A673 (cell line): ENCODE data around the gene CPE. TPM values are rescaled to one million over a fixed set of nuclear protein-coding genes. Genes with fewer than 3 reads are reported as not detected.

Experiments used
- BruUV-seq: library from RNA; stranded (reverse); fragments of 400-500 nt; replicated peaks from 2 replicates; lab custom pipeline; 2021; lab: Mats Ljungman, UMichigan
- CTCF ChIA-PET: fragments of 300-600 bp; sonication (Branson Sonifier 250); formaldehyde crosslinking; loops from one replicate; lab custom pipeline; 2022; ENCODE audit warnings: antibody characterized with exemption; lab: Charles Lee
- POLR2A ChIA-PET: fragments of 300-600 bp; sonication (Branson Sonifier 250); formaldehyde crosslinking; loops from one replicate; lab custom pipeline; 2022; ENCODE audit warnings: antibody characterized with exemption; ENCODE audit not compliant: low non-redundant PET; lab: Charles Lee
- DNase-seq: peaks from one replicate; pipeline ENCODE4 v3.0.0-alpha.2; 2015; ENCODE audit warnings: low spot score
- H3K27ac ChIP-seq: fragments of 200-600 bp; sonication (generic); 2 replicates; pipeline ENCODE4 v1.5.1; 2016; ENCODE audit warnings: mixed run types, low read depth, mild to moderate bottlenecking, mixed read lengths, antibody characterized with exemption, low read length; ENCODE audit not compliant: poor library complexity, severe bottlenecking
- H3K27me3 ChIP-seq: fragments of 200-600 bp; sonication (generic); replicated peaks from 2 replicates; pipeline ENCODE4 v1.6.1; 2017; ENCODE audit warnings: mixed run types, low read depth, mild to moderate bottlenecking, mixed read lengths, antibody characterized with exemption, low read length; ENCODE audit not compliant: insufficient read depth, poor library complexity
- H3K36me3 ChIP-seq: fragments of 200-600 bp; sonication (generic); 2 replicates; pipeline ENCODE4 v1.6.1; 2016; ENCODE audit warnings: mixed run types, mild to moderate bottlenecking, mixed read lengths, antibody characterized with exemption, low read length; ENCODE audit not compliant: insufficient read depth, poor library complexity, severe bottlenecking
- H3K4me1 ChIP-seq: fragments of 200-600 bp; sonication (generic); 2 replicates; pipeline ENCODE4 v1.6.1; 2017; ENCODE audit warnings: mixed run types, mild to moderate bottlenecking, mixed read lengths, antibody characterized with exemption, low read length; ENCODE audit not compliant: insufficient read depth, poor library complexity, severe bottlenecking
- H3K4me3 ChIP-seq: fragments of 200-600 bp; sonication (generic); 2 replicates; pipeline ENCODE4 v1.5.1; 2016; ENCODE audit warnings: low read depth, mixed run types, mild to moderate bottlenecking, mixed read lengths, low read length; ENCODE audit not compliant: poor library complexity, severe bottlenecking
- H3K9me3 ChIP-seq: fragments of 200-600 bp; sonication (generic); 2 replicates; pipeline ENCODE4 v1.6.1; 2016; ENCODE audit warnings: mixed run types, low read depth, mild to moderate bottlenecking, mixed read lengths, antibody characterized with exemption, low read length; ENCODE audit not compliant: poor library complexity, severe bottlenecking
- CTCF ChIP-seq: fragments of 300-800, 200-600 bp; sonication (generic); conservative IDR thresholded peaks from 2 replicates; pipeline ENCODE4 v1.5.1; 2017; ENCODE audit warnings: low read depth, mild to moderate bottlenecking, antibody characterized with exemption, low read length, moderate library complexity, mixed read lengths
- EZH2 ChIP-seq: fragments of 200-600 bp; sonication (generic); IDR thresholded peaks from 2 replicates; pipeline ENCODE4 v1.6.1; 2017; ENCODE audit warnings: borderline replicate concordance, low read depth, mild to moderate bottlenecking, mixed read lengths, antibody characterized with exemption, low read length; ENCODE audit not compliant: poor library complexity, severe bottlenecking
- intact Hi-C: fragments of 100-400 bp; cut with micrococcal nuclease; formaldehyde crosslinking; loops from one replicate; pipeline ENCODE4 v1.10.0; 2022; ENCODE audit not compliant: unreplicated experiment
- total RNA-seq: library from RNA; stranded (reverse); gene quantifications from 2 replicates; pipeline ENCODE4 v1.2.3, GENCODE V29; 2021

CPE gene
- total RNA-seq, 1 experiment from 2014 or later = 27.2 TPM

GRCh38 chr4:165516281-165516833 is 137.5 kb downstream of the CPE start:
- Histone ChIP-seq H3K27me3 (no peaks in the 10 kb centered on the region), H3K9me3 (no peaks in the 10 kb centered on the region), H3K36me3 (no peaks in the 10 kb centered on the region), H3K4me3 (no peak overlapping the region), H3K27ac (no peak overlapping the region), H3K4me1 (no peaks in the 10 kb centered on the region)
- BruUV-seq = no TSS peak
- intact Hi-C loops = no loop called here
- ChIA-PET POLR2A (no interaction called here), CTCF (interaction anchor here (0.7 kb wide), 1 partner anchor 23 kb away, joined by 3 read pairs; no protein-coding TSS in a partner anchor)
- DNase-seq = no peak
- no peak for TF ChIP-seq EZH2
- TF ChIP-seq CTCF = no peak

GRCh38 chr4:165517216-165517615 is 138.4 kb downstream of the CPE start:
- H3K27me3 ChIP-seq = no peaks in the 10 kb centered on the region
- H3K4me3 ChIP-seq = no peak overlapping the region
- no peaks in the 10 kb centered on the region for H3K9me3 ChIP-seq
- BruUV-seq = no TSS peak
- intact Hi-C loops = no loop called here
- POLR2A ChIA-PET = no interaction called here
- CTCF ChIA-PET = interaction anchor here (0.5 kb wide), 1 partner anchor 361 kb away, joined by 3 read pairs; no protein-coding TSS in a partner anchor
- H3K36me3 ChIP-seq = no peaks in the 10 kb centered on the region
- no peaks in the 10 kb centered on the region for H3K4me1 ChIP-seq
- H3K27ac ChIP-seq = no peak overlapping the region
- TF ChIP-seq CTCF (no peak), EZH2 (no peak)
- no peak for DNase-seq

- Histone ChIP-seq H3K36me3 (no peaks in the 10 kb centered on the region), H3K4me1 (no peaks in the 10 kb centered on the region), H3K27ac (no peak overlapping the region), H3K4me3 (no peak overlapping the region), H3K9me3 (no peaks in the 10 kb centered on the region), H3K27me3 (no peaks in the 10 kb centered on the region)
- DNase-seq = no peak
- CTCF ChIA-PET = no interaction called here
- no TSS peak for BruUV-seq
- POLR2A ChIA-PET = no interaction called here
- TF ChIP-seq EZH2 = no peak
- TF ChIP-seq CTCF = no peak
- intact Hi-C loops = no loop called here
Observed at GRCh38 chr4:165518024-165518616, 139.3 kb downstream of the CPE start.
